ENCODE results near the gene SGCB.

Gene SGCB

DNA sequence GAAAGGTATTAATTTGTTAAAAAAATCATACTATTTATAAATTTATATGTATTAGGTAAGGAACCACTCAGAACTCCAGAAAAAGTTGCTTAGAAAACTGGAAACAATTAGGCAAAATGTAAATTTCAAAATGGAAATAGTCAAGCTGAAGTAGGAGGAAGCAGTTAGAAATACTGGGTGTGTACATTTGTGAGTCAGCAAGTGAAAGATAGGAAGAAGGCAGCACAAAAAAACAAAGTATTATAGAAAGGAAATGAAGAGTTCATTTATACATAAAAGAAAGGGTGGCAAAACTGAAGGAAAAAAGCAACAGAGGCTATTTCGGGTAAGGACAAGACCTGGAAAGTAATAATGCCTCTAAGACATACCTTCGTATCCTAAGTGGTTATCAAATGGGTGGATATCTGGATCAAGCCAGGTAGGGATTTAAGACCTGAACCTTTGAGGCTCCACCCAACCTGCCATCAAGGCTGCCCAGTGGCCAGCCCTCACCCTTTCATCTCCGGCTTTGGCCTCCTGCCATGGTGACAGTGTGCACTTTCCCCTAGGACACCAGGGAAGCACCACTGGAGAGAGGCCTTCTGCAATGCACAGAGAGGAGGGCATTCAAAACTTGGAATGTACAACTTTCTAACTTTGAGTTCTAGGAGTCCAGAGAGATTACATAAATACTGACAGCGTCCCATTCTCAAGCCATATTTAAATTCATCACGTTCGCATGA, 18.0 kb downstream of the SGCB start, which contains the start of gene LRRC66:
TSS of gene LRRC66 (minus strand) at position 428 of the 722 bp plus-strand sequence. CDS start 2,750 bp downstream, outside the sequence.
- DNase-seq (ENCODE audit: low read depth in 3 of 3), result no peak

DNA sequence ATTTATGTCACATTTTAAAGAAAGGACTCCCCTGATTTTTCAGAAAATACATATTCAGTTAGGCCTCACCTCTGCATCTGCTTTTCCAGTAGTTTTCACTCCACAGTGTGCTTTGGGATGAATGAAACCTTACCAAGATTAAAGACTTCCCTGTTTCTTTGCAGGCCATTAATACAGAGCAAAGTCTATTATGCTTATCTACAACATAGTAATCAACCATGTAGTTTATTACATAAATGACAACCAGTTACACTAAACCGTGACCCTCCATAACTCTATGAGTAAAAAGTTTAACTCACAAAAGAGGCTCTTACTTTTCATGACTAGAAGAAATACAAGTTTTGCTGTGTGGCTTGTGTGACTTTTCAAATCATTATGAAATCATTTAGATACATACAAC, 20.3 kb downstream of the SGCB start:
- no peak for DNase-seq (ENCODE audit: low read depth in 3 of 3)

DNA sequence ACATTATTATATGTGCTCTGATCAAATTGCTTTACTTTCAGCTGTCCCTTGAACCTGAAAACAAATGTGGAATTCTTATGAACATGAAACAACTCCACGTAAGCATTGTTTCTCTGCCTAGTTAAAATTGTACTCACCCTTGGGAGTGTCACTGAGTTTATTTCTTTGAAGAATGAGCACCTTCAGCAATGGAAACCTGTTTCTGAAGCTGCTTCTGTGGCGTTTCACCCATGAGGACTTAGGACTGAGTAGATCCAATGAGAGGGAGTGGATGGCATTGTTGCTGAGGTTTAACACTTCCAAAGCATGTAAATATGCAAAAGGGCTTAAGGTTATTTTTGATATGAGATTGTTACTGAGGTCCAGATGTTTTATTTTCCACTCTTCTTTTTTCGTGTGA, 21.1 kb downstream of the SGCB start:
- no peak for DNase-seq (ENCODE audit: low read depth in 3 of 3)

DNA sequence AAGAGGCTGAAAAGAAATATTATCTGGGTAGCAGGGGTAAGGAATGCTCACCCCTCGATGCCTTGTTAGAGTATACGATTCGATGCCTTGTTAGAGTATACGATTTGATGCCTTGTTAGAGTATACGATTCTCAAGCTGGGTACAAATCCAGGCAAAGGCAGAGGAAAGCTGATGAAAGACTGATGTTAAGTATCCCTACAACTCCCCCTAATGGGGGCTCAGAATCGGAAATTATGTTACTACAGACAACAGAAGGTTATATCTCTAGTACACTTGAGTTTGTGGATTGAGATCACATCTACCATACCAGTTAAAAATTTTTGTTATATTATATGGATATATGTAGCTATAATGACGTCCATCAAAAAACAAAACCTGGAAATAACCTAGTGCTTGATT, 22.7 kb downstream of the SGCB start:
- no peak for DNase-seq (ENCODE audit: low read depth in 3 of 3)

DNA sequence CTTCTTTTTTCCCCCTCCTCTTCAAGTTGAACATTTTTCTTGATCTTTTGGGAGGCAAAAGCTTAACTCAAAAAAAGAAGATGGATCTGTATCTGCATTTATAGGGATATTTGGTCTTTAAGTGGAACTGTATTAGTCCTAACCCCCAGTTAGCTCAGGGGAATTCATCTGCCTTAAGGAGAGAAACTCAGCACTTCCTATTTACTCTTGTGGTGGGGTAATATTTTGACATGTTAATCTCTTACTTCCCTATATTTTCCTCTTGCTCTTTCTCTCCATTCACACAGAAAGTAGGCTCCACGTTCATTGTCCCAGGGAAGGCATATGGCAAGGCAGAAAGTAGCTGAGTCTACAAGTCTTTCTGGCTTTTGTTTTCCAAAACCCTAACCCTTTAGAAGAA, 23.2 kb downstream of the SGCB start:
- no peak for DNase-seq (ENCODE audit: low read depth in 3 of 3)

DNA sequence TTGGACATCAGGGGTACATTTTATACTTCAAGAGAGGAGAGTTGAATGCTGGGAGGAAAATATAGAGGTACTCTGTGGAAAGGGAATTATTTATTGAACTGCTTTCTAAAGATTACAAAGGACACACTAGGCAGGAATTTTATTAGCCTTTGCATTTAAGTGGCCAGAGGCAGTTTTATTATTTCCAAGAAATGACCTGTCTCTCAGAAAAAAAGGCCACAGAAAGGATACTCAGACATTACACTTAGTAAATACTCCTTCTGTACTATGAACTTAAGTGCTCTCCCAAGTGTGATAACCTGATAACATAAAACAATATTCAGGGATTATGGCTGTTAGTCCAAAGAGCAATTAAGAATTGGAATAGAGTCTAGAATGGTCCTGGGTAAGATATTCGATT, 25.4 kb downstream of the SGCB start:
- DNase-seq (ENCODE audit: low read depth in 3 of 3), result no peak

DNA sequence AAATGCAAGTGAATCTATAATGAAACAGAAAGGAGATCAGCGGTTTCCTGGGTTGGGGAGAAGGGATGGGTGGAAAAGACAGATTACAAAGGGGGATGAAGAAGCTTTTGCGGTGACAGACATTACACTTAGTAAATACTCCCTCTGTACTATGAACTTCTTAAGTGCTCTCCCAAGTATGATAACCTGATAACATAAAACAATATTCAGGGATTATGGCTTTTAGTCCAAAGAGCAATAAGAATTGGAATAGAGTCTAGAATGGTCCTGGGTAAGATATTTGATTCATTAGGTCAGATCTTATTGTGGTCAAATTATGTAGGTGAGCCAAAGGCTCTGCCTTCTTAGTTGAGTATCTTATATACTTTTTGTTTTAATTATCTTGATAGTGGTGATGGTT, 27.1 kb downstream of the SGCB start:
- DNase-seq (ENCODE audit: low read depth in 3 of 3), result no peak

DNA sequence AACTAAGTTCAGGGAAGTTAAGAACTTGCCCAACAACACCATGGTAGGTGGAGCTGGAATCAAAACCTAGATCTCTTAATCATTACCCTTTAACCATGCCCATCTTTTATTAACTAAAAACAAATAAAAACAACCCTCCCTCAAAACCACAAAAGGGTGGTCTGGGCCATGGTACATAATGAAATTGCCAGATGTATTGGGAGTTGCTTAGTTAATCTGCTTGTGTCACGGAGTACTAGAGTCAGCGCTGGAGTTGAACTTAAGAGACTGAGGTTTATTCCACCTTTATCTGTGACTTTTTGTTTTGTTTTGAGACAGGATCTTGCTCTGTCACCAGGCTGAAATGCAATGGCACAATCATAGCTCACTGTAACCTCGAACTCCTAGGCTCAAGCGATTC, 31.2 kb downstream of the SGCB start:
- DNase-seq (ENCODE audit: low read depth in 3 of 3), result no peak

DNA sequence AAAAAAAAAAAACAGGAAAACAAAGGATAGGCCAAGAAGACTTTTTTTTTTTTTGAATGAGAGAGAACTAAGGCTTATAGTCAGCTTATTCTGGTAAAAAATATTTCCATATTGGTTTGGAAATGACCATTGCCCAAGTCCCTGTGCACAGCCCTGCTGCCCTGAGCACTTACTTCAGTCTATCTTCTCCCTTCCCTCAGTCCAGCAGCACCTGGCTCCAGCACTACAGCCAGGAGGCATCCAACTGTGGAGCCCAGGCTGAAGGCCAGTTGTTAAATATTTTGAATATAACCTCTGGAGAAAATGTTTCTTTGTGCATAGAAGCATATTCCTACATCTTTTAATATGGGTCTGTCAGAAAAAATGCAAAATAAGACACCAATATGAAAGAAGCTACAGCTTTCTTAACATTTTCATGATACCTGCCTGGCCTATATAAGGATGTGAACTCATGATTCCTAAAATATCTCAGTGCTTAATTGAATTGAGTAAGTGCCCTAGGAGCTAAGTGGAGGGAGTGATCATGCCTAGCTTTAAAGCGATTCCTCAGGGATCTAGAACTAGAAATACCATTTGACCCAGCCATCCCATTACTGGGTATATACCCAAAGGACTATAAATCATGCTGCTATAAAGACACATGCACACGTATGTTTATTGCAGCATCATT, 32.4 kb downstream of the SGCB start:
- DNase-seq (ENCODE audit: low read depth in 3 of 3), result no peak

DNA sequence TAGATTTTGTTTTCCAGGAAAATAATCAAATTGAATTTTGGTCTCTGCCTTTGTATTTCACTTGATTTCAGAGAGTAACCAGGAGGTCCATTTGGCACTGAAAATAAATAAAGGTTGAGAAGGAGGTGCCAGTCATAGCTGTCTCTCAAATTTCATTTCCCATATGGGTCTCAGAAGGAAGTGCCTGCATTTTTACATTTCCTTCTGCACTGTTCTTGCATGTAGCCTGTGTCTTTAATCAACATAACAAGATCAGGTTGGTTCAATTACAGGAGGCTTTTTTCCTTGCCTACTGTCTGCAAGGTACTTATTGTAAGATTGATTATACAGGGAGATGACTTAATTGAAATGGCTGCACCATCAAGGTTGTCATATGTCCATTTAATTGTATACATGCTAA, 33.7 kb downstream of the SGCB start:
- no peak for DNase-seq (ENCODE audit: low read depth in 3 of 3)

DNA sequence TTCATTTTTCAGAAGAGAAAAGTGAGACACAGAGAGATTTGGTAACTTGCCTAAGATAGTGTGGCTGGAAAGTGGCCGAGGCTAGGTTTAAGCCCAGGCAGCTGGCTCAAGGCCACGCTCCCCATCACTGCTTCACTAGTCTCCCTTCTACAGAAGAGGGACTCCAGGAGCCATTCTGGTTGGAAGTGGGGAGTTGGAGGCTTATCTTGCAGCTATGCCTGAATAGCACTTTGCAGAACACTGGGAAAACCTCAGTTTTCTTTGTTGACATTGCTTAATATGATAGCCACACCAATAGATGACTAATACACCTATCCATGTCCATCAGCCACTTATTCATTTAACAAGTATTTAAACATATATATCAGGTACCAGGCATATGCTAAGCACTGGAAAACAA, 36.5 kb downstream of the SGCB start:
- no peak for DNase-seq (ENCODE audit: low read depth in 3 of 3)

DNA sequence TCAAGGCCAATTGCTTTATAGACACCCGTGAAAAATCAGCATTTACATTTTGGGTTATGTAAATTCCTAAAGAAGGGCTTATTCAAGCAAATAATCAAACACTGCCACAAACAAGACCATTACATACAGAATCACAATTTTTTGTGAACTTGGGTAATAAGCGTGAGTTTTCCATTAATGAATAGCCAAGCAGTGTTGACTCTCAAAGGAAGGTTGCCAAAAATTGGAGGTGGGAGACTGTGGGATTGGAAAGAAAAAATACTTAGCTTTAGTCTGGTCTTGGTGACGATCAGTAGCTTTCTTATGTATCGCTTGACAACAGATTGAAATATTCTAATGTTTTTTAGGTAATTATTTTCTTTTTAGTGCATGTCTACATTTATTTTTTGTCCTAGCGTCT, 38.8 kb downstream of the SGCB start:
- no peak for DNase-seq (ENCODE audit: low read depth in 3 of 3)

DNA sequence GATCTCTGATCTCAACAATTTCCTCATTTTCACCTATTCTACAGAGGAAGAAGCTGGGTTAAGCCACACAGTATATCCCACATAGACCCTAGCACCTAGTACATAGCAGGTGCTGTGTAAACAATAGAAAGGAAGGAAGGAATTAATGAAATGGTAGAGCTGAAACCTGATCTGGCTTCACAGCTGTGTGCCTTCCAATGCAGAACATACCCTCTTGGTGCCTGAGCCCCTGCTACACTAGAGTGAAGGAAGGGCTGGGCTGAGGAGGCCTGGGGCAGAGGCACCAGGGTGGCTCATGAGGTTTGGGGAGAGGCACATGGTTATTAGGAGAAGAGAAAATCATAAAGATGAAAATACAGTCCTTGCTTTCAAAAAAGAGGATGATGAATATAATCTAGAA, 39.3 kb downstream of the SGCB start:
- DNase-seq (ENCODE audit: low read depth in 3 of 3), result no peak

DNA sequence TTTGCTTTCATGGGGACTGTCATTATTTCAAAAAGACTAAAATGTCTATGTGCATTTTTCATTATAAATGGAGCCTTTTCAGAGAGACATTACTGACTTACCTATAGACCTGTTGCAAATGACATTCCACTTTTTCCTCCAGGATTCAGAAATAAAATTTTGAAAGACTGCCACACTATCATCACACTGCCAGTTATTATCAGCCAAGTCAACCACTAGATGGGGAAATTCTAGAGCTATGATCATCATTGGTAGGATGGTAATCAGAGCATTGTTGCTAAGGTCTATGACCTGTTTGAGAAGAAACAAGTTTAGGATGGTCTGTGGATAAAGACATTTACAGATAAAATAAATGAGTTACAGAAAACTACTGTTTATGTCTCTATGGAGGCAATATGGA, 40.5 kb downstream of the SGCB start:
- no peak for DNase-seq (ENCODE audit: low read depth in 3 of 3)

DNA sequence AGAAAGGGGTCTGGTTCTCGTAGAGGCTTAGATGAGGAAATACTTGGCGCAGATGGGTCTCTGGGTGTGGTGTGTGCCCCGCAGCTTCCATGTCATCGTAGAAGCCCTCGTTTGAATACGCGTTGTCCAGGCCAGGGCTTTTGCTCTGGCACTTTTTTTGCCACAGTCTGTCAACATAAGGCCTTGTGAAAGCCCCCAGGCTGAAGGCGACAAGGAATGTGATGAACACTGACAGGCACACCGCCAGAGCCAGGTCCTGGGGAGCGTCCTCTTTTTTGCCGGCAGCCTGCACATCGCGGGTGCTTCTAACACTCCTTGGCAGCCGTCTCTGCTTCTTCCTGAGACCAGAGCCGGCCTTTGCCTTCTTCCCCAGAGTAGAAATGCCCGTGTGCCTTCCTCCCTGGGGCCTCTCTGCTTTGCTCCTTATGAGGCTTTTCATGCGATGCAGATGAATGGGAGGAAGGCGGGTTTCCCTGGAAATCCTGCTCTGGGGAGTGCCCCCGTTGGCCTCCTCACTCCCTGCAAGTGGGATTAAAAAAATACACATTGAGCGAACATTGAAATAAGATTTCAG, 42.4 kb downstream of the SGCB start:
- no peak for DNase-seq (ENCODE audit: low read depth in 3 of 3)

Measured in stimulated activated CD4-positive, alpha-beta T cell treated with anti-CD3 and anti-CD28 coated beads, TNF-alpha, amount 100 ng/mL, for 4 hours (primary cell).